HFFc6 (cell line): ENCODE results near the gene P2RX6. TPM values are rescaled to one million over a fixed set of nuclear protein-coding genes. Genes with fewer than 3 reads are reported as not detected.

ENCODE experiments used
- DNase-seq: peaks from one replicate; pipeline ENCODE4 v3.0.0-alpha.2; 2018
- H3K27ac Mint-ChIP-seq: 2 replicates; pipeline ENCODE4 v1.8.0; 2020; ENCODE audit warnings: mild to moderate bottlenecking, mixed read lengths
- H3K27me3 Mint-ChIP-seq: 2 replicates; pipeline ENCODE4 v1.8.0; 2021; ENCODE audit warnings: mild to moderate bottlenecking, moderate library complexity, mixed read lengths; ENCODE audit not compliant: insufficient read depth
- H3K36me3 Mint-ChIP-seq: 2 replicates; pipeline ENCODE4 v1.8.0; 2021; ENCODE audit warnings: low read depth, mixed read lengths
- H3K4me1 Mint-ChIP-seq: 2 replicates; pipeline ENCODE4 v1.8.0; 2020; ENCODE audit warnings: low read depth, mixed read lengths
- H3K4me3 Mint-ChIP-seq: 2 replicates; pipeline ENCODE4 v1.8.0; 2020; ENCODE audit warnings: mild to moderate bottlenecking, moderate library complexity, mixed read lengths
- H3K9me3 Mint-ChIP-seq: 2 replicates; pipeline ENCODE4 v1.8.0; 2020; ENCODE audit warnings: mild to moderate bottlenecking, mixed read lengths
- total RNA-seq, 6 experiments: library from RNA; stranded (reverse); fragmentation: NEBNext Ultra II Directional; extraction: Animal tissue kit (Norgen Biotek cat#: 25700); gene quantifications; 2 replicates in 1 of 6; 3 replicates in 5 of 6; pipeline ENCODE4 v1.2.3, GENCODE V29; 2021
- TF ChIP-seq, protein P1 (sequence below): fragments of 200-600 bp; sonication (generic); IDR thresholded peaks from 2 replicates; pipeline ENCODE4 v1.5.0; 2021; ENCODE audit warnings: antibody characterized with exemption, mild to moderate bottlenecking

The P2RX6 gene
- total RNA-seq, 6 experiments from 2014 or later, result 1.6 to 4.0 (median 1.9) TPM

- TF ChIP-seq, protein P1, sequence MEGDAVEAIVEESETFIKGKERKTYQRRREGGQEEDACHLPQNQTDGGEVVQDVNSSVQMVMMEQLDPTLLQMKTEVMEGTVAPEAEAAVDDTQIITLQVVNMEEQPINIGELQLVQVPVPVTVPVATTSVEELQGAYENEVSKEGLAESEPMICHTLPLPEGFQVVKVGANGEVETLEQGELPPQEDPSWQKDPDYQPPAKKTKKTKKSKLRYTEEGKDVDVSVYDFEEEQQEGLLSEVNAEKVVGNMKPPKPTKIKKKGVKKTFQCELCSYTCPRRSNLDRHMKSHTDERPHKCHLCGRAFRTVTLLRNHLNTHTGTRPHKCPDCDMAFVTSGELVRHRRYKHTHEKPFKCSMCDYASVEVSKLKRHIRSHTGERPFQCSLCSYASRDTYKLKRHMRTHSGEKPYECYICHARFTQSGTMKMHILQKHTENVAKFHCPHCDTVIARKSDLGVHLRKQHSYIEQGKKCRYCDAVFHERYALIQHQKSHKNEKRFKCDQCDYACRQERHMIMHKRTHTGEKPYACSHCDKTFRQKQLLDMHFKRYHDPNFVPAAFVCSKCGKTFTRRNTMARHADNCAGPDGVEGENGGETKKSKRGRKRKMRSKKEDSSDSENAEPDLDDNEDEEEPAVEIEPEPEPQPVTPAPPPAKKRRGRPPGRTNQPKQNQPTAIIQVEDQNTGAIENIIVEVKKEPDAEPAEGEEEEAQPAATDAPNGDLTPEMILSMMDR, result no peak
- peaks cover 4% of the 10 kb centered on the region; the same call in 1 of the 2 replicates for H3K36me3 Mint-ChIP-seq
- H3K4me1 Mint-ChIP-seq, result peaks cover 13% of the 10 kb centered on the region
- no peak overlapping the region for H3K4me3 Mint-ChIP-seq
- H3K9me3 Mint-ChIP-seq, result no peaks in the 10 kb centered on the region
- DNase-seq, result no peak
- peaks cover 15% of the 10 kb centered on the region for H3K27me3 Mint-ChIP-seq
- no peak overlapping the region for H3K27ac Mint-ChIP-seq
Measured at GRCh38 chr22:20997536-20998257, 17.3 kb upstream of the P2RX6 start.

DNA sequence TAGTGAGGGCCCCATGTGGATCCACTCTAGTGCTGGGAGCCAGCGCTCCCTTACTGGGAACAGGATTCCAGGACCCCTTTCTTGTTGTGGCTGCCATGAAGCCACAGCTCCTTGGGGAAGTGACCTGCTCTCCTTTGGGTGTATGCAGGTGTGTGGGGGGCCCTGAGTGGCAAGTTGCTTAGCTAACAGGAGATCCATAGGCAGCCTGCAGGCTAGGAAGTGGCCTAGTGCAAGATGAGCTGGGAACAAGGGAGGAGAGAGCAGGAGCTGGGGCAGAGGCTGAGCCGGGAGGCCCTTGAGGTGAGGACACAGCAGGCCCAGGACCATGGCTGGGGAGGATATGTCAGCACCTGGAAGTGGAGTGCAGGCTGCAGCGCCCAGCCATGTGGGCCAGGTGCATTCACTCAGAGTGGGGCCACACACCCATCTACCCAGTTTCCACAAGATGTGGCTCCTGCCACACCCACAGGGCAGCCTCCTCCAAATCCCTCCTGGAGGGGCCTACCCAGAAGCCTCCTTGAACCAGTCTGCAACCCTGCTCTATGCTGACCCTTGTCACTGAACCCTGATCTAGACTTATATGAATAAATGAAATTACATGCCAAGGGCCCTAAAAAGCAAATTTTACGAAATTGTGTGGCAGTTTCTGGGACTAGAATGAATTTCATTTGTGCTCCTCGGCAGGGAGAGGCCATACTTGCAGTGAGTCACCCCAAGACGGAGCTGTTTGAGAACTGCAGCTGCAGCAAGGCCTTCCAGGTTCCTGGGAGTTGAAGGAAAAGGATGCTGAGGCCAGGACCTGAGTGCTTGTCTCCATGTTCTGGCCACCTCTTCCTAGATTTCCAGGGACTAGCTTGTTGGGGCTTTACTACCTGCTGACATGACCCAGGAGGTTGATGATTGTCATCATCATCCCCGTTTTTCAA, 16.3 kb upstream of the P2RX6 start:
- TF ChIP-seq, protein P1, result no peak
- no peak for DNase-seq
- Mint-ChIP-seq H3K9me3 (no peaks in the 10 kb centered on the region), H3K27me3 (peaks cover 15% of the 10 kb centered on the region), H3K4me1 (peaks cover 23% of the 10 kb centered on the region), H3K4me3 (no peak overlapping the region), H3K36me3 (peaks cover 4% of the 10 kb centered on the region; the same call in 1 of the 2 replicates), H3K27ac (peak overlapping the region; percentile 58)

DNA sequence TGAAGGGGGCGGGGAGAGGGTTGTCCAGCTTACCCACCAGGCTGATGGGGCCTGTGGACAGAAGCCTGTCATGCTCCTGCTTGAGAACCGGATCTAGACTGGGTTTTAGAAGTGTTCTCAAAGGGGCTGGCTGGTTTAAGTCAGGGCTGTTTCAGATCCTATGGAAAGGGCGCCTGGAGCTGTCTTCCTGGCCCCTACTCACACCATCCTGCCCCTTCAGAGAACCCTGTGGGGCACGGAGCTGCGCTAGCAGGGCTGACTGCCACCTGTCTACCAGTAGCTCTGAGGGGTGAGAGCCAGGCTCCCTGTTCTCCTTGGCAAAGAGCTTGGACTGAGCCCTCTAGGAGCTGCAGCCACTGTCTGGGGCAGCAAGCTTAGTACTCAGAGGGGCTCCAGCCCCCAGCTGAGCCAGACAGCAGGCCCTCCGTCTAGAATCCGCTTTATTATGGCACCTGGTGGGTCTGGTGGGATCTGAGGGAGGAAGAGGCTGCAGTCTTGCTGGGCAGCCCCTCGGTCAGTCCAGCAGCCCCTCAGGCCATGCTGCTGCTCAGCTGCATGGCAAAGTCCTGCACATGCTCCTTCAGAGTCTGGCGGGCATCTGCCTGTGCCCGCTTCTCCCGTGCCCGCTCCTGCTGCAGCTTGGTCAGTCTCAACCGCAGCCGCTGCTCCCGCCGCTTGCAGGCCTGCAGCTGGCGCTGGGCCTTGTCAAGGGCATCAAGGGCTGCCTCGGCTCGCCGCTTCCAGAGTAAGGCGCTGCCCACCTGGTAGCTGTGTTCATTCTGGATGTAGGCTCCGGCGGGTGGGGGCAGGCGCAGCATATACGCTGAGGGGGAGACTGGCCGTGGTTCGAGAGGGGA, 15.4 kb upstream of the P2RX6 start:
- H3K27ac Mint-ChIP-seq, result peak overlapping the region; percentile 46; the same call in 1 of the 2 replicates
- TF ChIP-seq, protein P1, result no peak
- H3K27me3 Mint-ChIP-seq, result peaks cover 15% of the 10 kb centered on the region
- H3K4me1 Mint-ChIP-seq, result peaks cover 24% of the 10 kb centered on the region
- H3K9me3 Mint-ChIP-seq, result no peaks in the 10 kb centered on the region
- peaks cover 4% of the 10 kb centered on the region; the same call in 1 of the 2 replicates for H3K36me3 Mint-ChIP-seq
- DNase-seq, result no peak
- peak overlapping the region; percentile 93 for H3K4me3 Mint-ChIP-seq

- TF ChIP-seq, protein P1, result no peak
- H3K9me3 Mint-ChIP-seq, result no peaks in the 10 kb centered on the region
- peaks cover 4% of the 10 kb centered on the region; the same call in 1 of the 2 replicates for H3K36me3 Mint-ChIP-seq
- H3K27ac Mint-ChIP-seq, result peak overlapping the region; percentile 94
- DNase-seq, result no peak
- H3K4me3 Mint-ChIP-seq, result peak overlapping the region; percentile 93
- peaks cover 15% of the 10 kb centered on the region for H3K27me3 Mint-ChIP-seq
- H3K4me1 Mint-ChIP-seq, result peaks cover 24% of the 10 kb centered on the region
Measured at GRCh38 chr22:21000207-21000986, 14.6 kb upstream of the P2RX6 start.
